Measurements from ENCODE around the gene CLEC3B. TPM values are rescaled to one million over a fixed set of nuclear protein-coding genes. Genes with fewer than 3 reads are reported as not detected.
A peak's percentile ranks its signal among the peaks of the same experiment; 100 is the strongest.

The CLEC3B gene
- total and polyA plus RNA-seq, 2 donors (not counting 1 experiment from before 2014, with no cell fraction given) = 56.3 to 87.2 TPM

GRCh38 chr3:45009868-45010267, 16.2 kb upstream of the CLEC3B start:
- Histone ChIP-seq H4K20me1 (ENCODE audit: control insufficient read depth, extremely low read depth, insufficient read depth, low read length) (no peaks in the 10 kb centered on the region), H3K79me2 (ENCODE audit: control insufficient read depth, insufficient read depth, low read length) (no peaks in the 10 kb centered on the region), H3K4me1 (ENCODE audit: control insufficient read depth, extremely low read depth, insufficient read depth, low read length) (peaks cover 37% of the 10 kb centered on the region), H3K4me3 (replicated peaks in 1 of 4; ENCODE audit: control extremely low read depth in 1 of 4, insufficient read depth in 1 of 4, low read depth in 3 of 4, low read length in 4 of 4) (no peak overlapping the region), H3K27me3 (ENCODE audit: control insufficient read depth, insufficient read depth, low read length) (no peaks in the 10 kb centered on the region), H3K27ac (ENCODE audit: insufficient read depth, low read length) (peak overlapping the region; percentile 97), H3K9me3 (ENCODE audit: control insufficient read depth, insufficient read depth, low read depth, low read length) (no peaks in the 10 kb centered on the region), H3K4me2 (ENCODE audit: extremely low read depth, insufficient read depth, low read length) (no peak overlapping the region), H3K9ac (ENCODE audit: insufficient read depth, low read length) (no peak overlapping the region), H3K36me3 (ENCODE audit: control insufficient read depth, insufficient read depth, low read length) (peaks cover 8% of the 10 kb centered on the region), H2AFZ (ENCODE audit: low read length) (no peak overlapping the region)
- no peak for DNase-seq (ENCODE audit: low read depth in 2 of 2)
- TF ChIP-seq CTCF (conservative IDR thresholded peaks at IDR 0.05 in 1 of 2, IDR thresholded peaks at IDR 0.05 in 1 of 2; ENCODE audit: low read depth in 1 of 2, low read length in 2 of 2) (no peak), EZH2 (IDR thresholded peaks at IDR 0.05; ENCODE audit: low read length, missing control alignments) (no peak)

GRCh38 chr3:45010811-45011333, 15.2 kb upstream of the CLEC3B start:
- H3K4me2 ChIP-seq (ENCODE audit: extremely low read depth, insufficient read depth, low read length) = peak overlapping the region; percentile 84

GRCh38 chr3:45011756-45012508, 14.2 kb upstream of the CLEC3B start:
- peak; percentile 92 to 93 for DNase-seq (ENCODE audit: low read depth in 2 of 2)
- no peak for TF ChIP-seq EZH2 (IDR thresholded peaks at IDR 0.05; ENCODE audit: low read length, missing control alignments)
- TF ChIP-seq CTCF (conservative IDR thresholded peaks at IDR 0.05 in 1 of 2, IDR thresholded peaks at IDR 0.05 in 1 of 2; ENCODE audit: low read depth in 1 of 2, low read length in 2 of 2) = no peak
- Histone ChIP-seq H3K4me3 (replicated peaks in 1 of 4; ENCODE audit: control extremely low read depth in 1 of 4, insufficient read depth in 1 of 4, low read depth in 3 of 4, low read length in 4 of 4) (peak overlapping the region in 3 of 4 experiments; percentile 18 to 23 (median 22)), H3K9me3 (ENCODE audit: control insufficient read depth, insufficient read depth, low read depth, low read length) (no peaks in the 10 kb centered on the region), H3K36me3 (ENCODE audit: control insufficient read depth, insufficient read depth, low read length) (peaks cover 6% of the 10 kb centered on the region), H2AFZ (ENCODE audit: low read length) (no peak overlapping the region), H4K20me1 (ENCODE audit: control insufficient read depth, extremely low read depth, insufficient read depth, low read length) (no peaks in the 10 kb centered on the region), H3K4me1 (ENCODE audit: control insufficient read depth, extremely low read depth, insufficient read depth, low read length) (peaks cover 37% of the 10 kb centered on the region), H3K4me2 (ENCODE audit: extremely low read depth, insufficient read depth, low read length) (peak overlapping the region; percentile 84), H3K27ac (ENCODE audit: insufficient read depth, low read length) (peak overlapping the region; percentile 97), H3K9ac (ENCODE audit: insufficient read depth, low read length) (peak overlapping the region; percentile 54), H3K27me3 (ENCODE audit: control insufficient read depth, insufficient read depth, low read length) (no peaks in the 10 kb centered on the region), H3K79me2 (ENCODE audit: control insufficient read depth, insufficient read depth, low read length) (no peaks in the 10 kb centered on the region)

More at GRCh38 chr3:45010811-45011333, 15.2 kb upstream of the CLEC3B start:
- Histone ChIP-seq H3K9me3 (ENCODE audit: control insufficient read depth, insufficient read depth, low read depth, low read length) (no peaks in the 10 kb centered on the region), H3K79me2 (ENCODE audit: control insufficient read depth, insufficient read depth, low read length) (no peaks in the 10 kb centered on the region), H3K27me3 (ENCODE audit: control insufficient read depth, insufficient read depth, low read length) (no peaks in the 10 kb centered on the region), H2AFZ (ENCODE audit: low read length) (no peak overlapping the region), H4K20me1 (ENCODE audit: control insufficient read depth, extremely low read depth, insufficient read depth, low read length) (no peaks in the 10 kb centered on the region), H3K4me1 (ENCODE audit: control insufficient read depth, extremely low read depth, insufficient read depth, low read length) (peaks cover 37% of the 10 kb centered on the region), H3K9ac (ENCODE audit: insufficient read depth, low read length) (no peak overlapping the region), H3K4me3 (replicated peaks in 1 of 4; ENCODE audit: control extremely low read depth in 1 of 4, insufficient read depth in 1 of 4, low read depth in 3 of 4, low read length in 4 of 4) (peak overlapping the region in 2 of 4 experiments; percentile 18 to 21), H3K27ac (ENCODE audit: insufficient read depth, low read length) (peak overlapping the region; percentile 97), H3K36me3 (ENCODE audit: control insufficient read depth, insufficient read depth, low read length) (peaks cover 8% of the 10 kb centered on the region)
- no peak for TF ChIP-seq EZH2 (IDR thresholded peaks at IDR 0.05; ENCODE audit: low read length, missing control alignments)
- peak; percentile 47 to 83 for DNase-seq (ENCODE audit: low read depth in 2 of 2)

All from fibroblast of lung (primary cell).